Fibroblast of lung (primary cell): ENCODE results near the gene ERF. TPM values are rescaled to one million over a fixed set of nuclear protein-coding genes. Genes with fewer than 3 reads are reported as not detected.

Source experiments
- DNase-seq, 2 donors: peaks; one replicate each; pipeline versions ENCODE4 v3.0.0 to v3.0.0-alpha.2; 2010; ENCODE audit warnings: low read depth in 2 of 2
- H2AFZ ChIP-seq: 2 replicates; pipeline ENCODE4 v1.5.1; 2012; ENCODE audit warnings: low read length, control low read depth, inconsistent platforms
- H3K27ac ChIP-seq: 2 replicates; pipeline ENCODE4 v1.5.1; 2011; ENCODE audit warnings: low read length, control low read depth; ENCODE audit not compliant: insufficient read depth
- H3K27me3 ChIP-seq: 2 replicates; pipeline ENCODE4 v1.5.1; 2011; ENCODE audit warnings: mild to moderate bottlenecking, low read length; ENCODE audit not compliant: control insufficient read depth, insufficient read depth
- H3K36me3 ChIP-seq: 2 replicates; pipeline ENCODE4 v1.5.1; 2011; ENCODE audit warnings: low read length; ENCODE audit not compliant: control insufficient read depth, insufficient read depth
- H3K4me1 ChIP-seq: 2 replicates; pipeline ENCODE4 v1.5.1; 2011; ENCODE audit warnings: low read length; ENCODE audit not compliant: control insufficient read depth, insufficient read depth; ENCODE audit errors: extremely low read depth
- H3K4me2 ChIP-seq: 2 replicates; pipeline ENCODE4 v1.5.1; 2011; ENCODE audit warnings: low read length, control low read depth; ENCODE audit not compliant: insufficient read depth; ENCODE audit errors: extremely low read depth
- H3K4me3 ChIP-seq, 4 experiments: fragments of 200-600 bp in 1 of 4; sonication (generic) in 1 of 4; replicated peaks in 1 of 4; 2 replicates each; pipeline ENCODE4 v1.5.1; 2011 to 2016; ENCODE audit warnings: low read length in 4 of 4, low read depth in 3 of 4, mild to moderate bottlenecking in 3 of 4, control low read depth in 2 of 4, inconsistent platforms in 1 of 4, mixed read lengths in 1 of 4; ENCODE audit not compliant: insufficient read depth in 1 of 4; ENCODE audit errors: control extremely low read depth in 1 of 4
- H3K79me2 ChIP-seq: 2 replicates; pipeline ENCODE4 v1.5.1; 2012; ENCODE audit warnings: mild to moderate bottlenecking, low read length, inconsistent platforms; ENCODE audit not compliant: control insufficient read depth, insufficient read depth
- H3K9ac ChIP-seq: 2 replicates; pipeline ENCODE4 v1.5.1; 2011; ENCODE audit warnings: mild to moderate bottlenecking, low read length, control low read depth; ENCODE audit not compliant: insufficient read depth
- H3K9me3 ChIP-seq: 2 replicates; pipeline ENCODE4 v1.5.1; 2012; ENCODE audit warnings: low read depth, low read length; ENCODE audit not compliant: control insufficient read depth, insufficient read depth
- H4K20me1 ChIP-seq: 2 replicates; pipeline ENCODE4 v1.5.1; 2011; ENCODE audit warnings: low read length; ENCODE audit not compliant: control insufficient read depth, insufficient read depth; ENCODE audit errors: extremely low read depth
- CTCF ChIP-seq, 2 donors: IDR thresholded peaks in 1 of 2; conservative IDR thresholded peaks in 1 of 2; 1 replicate in 1 of 2; 2 replicates in 1 of 2; pipeline ENCODE4 v1.5.1; 2011 to 2012; ENCODE audit warnings: low read length in 2 of 2, control low read depth in 1 of 2, inconsistent platforms in 1 of 2, low read depth in 1 of 2, mild to moderate bottlenecking in 1 of 2
- EZH2 ChIP-seq: IDR thresholded peaks from 2 replicates; pipeline ENCODE4 v1.5.1; 2012; ENCODE audit warnings: low read length, control low read depth, mild to moderate bottlenecking; ENCODE audit errors: missing control alignments
- polyA plus RNA-seq, 2 donors: library from polyadenylated mRNA; depleted of rRNA in 1 of 2; stranded (reverse) in 1 of 2; unstranded in 1 of 2; fragments of >200 nt; gene quantifications; 2 replicates each; pipeline ENCODE4 v1.2.1, GENCODE V29; 2011 to 2012; ENCODE audit warnings: missing spikeins in 1 of 2
- total RNA-seq: library from RNA; depleted of rRNA; stranded (reverse); fragments of >200 nt; gene quantifications from 2 replicates; pipeline ENCODE4 v1.2.1, GENCODE V29; 2014

Gene ERF
- total and polyA plus RNA-seq, 2 donors (not counting 1 experiment from before 2014, with no cell fraction given) = 13.2 to 36.3 TPM

- H3K79me2 ChIP-seq = peaks cover 50% of the 10 kb centered on the region
- H3K9me3 ChIP-seq = no peaks in the 10 kb centered on the region
- H3K4me2 ChIP-seq = no peak overlapping the region
- H4K20me1 ChIP-seq = no peaks in the 10 kb centered on the region
- no peak for DNase-seq
- H3K4me3 ChIP-seq = no peak overlapping the region
- TF ChIP-seq EZH2 (no peak), CTCF (conservative IDR thresholded peaks at IDR 0.05 in 1 of 2, IDR thresholded peaks at IDR 0.05 in 1 of 2; ENCODE audit: low read depth in 1 of 2, low read length in 2 of 2) (no peak)
- peaks cover 36% of the 10 kb centered on the region for H3K4me1 ChIP-seq
- no peak overlapping the region for H3K27ac ChIP-seq
- no peak overlapping the region for H3K9ac ChIP-seq
- H2AFZ ChIP-seq = no peak overlapping the region
- no peaks in the 10 kb centered on the region for H3K27me3 ChIP-seq
- H3K36me3 ChIP-seq = peaks cover 15% of the 10 kb centered on the region
Observed at GRCh38 chr19:42248270-42249148, 6.4 kb downstream of the ERF start.

DNA sequence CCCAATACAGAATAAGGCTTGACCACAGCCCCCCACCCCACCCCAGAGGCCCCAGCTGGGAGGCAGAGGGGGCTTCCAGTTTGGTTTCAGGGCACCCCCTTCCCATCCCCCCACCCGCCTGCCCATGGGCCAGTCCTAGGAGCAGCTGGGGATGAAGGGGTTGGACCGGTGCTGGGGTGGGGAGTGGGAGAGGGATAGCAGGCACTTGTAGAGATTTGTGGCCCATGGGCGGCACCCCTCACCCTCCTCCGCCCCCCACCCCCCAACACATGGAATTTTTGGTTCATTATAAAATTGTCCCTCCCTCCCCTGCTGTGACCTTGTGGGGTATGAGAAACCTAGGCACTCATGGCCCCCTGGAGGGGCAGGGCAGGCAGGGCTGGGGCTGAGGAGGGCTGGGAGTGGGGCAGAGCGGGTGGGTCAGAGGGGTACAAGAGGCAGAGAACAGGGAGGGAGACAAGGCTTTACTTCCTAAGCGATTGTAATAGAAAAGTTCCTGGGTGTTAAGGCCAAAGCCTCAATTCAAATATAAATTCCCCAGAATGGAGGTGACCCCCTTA, 7.2 kb downstream of the ERF start:
- H2AFZ ChIP-seq = no peak overlapping the region
- no peak for DNase-seq
- H3K4me2 ChIP-seq = no peak overlapping the region
- H3K9me3 ChIP-seq = no peaks in the 10 kb centered on the region
- H3K4me1 ChIP-seq = peaks cover 35% of the 10 kb centered on the region
- H3K36me3 ChIP-seq = peaks cover 15% of the 10 kb centered on the region
- H3K9ac ChIP-seq = no peak overlapping the region
- H3K4me3 ChIP-seq = no peak overlapping the region
- no peak overlapping the region for H3K27ac ChIP-seq
- TF ChIP-seq CTCF (conservative IDR thresholded peaks at IDR 0.05 in 1 of 2, IDR thresholded peaks at IDR 0.05 in 1 of 2; ENCODE audit: low read depth in 1 of 2, low read length in 2 of 2) (no peak), EZH2 (no peak)
- H3K27me3 ChIP-seq = no peaks in the 10 kb centered on the region
- H3K79me2 ChIP-seq = peaks cover 42% of the 10 kb centered on the region
- H4K20me1 ChIP-seq = no peaks in the 10 kb centered on the region

GRCh38 chr19:42246922-42247639, 7.8 kb downstream of the ERF start:
- H3K79me2 ChIP-seq = peaks cover 36% of the 10 kb centered on the region
- H2AFZ ChIP-seq = no peak overlapping the region
- H3K9ac ChIP-seq = no peak overlapping the region
- no peaks in the 10 kb centered on the region for H4K20me1 ChIP-seq
- H3K36me3 ChIP-seq = peaks cover 15% of the 10 kb centered on the region
- H3K4me3 ChIP-seq = no peak overlapping the region
- H3K4me2 ChIP-seq = no peak overlapping the region
- peak overlapping the region; percentile 36 for H3K27ac ChIP-seq
- peak in 1 of 2 donors; percentile 26 for DNase-seq
- peaks cover 30% of the 10 kb centered on the region for H3K4me1 ChIP-seq
- TF ChIP-seq CTCF (conservative IDR thresholded peaks at IDR 0.05 in 1 of 2, IDR thresholded peaks at IDR 0.05 in 1 of 2; ENCODE audit: low read depth in 1 of 2, low read length in 2 of 2) (no peak), EZH2 (no peak)
- H3K9me3 ChIP-seq = no peaks in the 10 kb centered on the region
- no peaks in the 10 kb centered on the region for H3K27me3 ChIP-seq
